HUES48 (cell line): Measurements from ENCODE around the gene CDC34.

Experiments used
- H3K27ac ChIP-seq: one replicate; pipeline ENCODE4 v1.7.0; 2013; ENCODE audit warnings: low read depth, low read length, inconsistent platforms
- H3K27me3 ChIP-seq: 2 replicates; pipeline ENCODE4 v1.6.1; 2013; ENCODE audit warnings: mild to moderate bottlenecking, low read length; ENCODE audit not compliant: control insufficient read depth, insufficient read depth
- H3K36me3 ChIP-seq: 2 replicates; pipeline ENCODE4 v1.6.1; 2013; ENCODE audit warnings: low read length; ENCODE audit not compliant: control insufficient read depth, insufficient read depth
- H3K4me1 ChIP-seq: 2 replicates; pipeline ENCODE4 v1.6.1; 2013; ENCODE audit warnings: mild to moderate bottlenecking, low read length; ENCODE audit not compliant: control insufficient read depth, insufficient read depth
- H3K4me3 ChIP-seq: 2 replicates; pipeline ENCODE4 v1.5.1; 2013; ENCODE audit warnings: mild to moderate bottlenecking, low read depth, low read length
- H3K9ac ChIP-seq: 2 replicates; pipeline ENCODE4 v1.6.1; 2013; ENCODE audit warnings: mild to moderate bottlenecking, low read depth, low read length, moderate library complexity
- H3K9me3 ChIP-seq: 2 replicates; pipeline ENCODE4 v1.6.1; 2013; ENCODE audit warnings: low read length; ENCODE audit not compliant: control insufficient read depth, insufficient read depth

The CDC34 gene, protein sequence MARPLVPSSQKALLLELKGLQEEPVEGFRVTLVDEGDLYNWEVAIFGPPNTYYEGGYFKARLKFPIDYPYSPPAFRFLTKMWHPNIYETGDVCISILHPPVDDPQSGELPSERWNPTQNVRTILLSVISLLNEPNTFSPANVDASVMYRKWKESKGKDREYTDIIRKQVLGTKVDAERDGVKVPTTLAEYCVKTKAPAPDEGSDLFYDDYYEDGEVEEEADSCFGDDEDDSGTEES

DNA sequence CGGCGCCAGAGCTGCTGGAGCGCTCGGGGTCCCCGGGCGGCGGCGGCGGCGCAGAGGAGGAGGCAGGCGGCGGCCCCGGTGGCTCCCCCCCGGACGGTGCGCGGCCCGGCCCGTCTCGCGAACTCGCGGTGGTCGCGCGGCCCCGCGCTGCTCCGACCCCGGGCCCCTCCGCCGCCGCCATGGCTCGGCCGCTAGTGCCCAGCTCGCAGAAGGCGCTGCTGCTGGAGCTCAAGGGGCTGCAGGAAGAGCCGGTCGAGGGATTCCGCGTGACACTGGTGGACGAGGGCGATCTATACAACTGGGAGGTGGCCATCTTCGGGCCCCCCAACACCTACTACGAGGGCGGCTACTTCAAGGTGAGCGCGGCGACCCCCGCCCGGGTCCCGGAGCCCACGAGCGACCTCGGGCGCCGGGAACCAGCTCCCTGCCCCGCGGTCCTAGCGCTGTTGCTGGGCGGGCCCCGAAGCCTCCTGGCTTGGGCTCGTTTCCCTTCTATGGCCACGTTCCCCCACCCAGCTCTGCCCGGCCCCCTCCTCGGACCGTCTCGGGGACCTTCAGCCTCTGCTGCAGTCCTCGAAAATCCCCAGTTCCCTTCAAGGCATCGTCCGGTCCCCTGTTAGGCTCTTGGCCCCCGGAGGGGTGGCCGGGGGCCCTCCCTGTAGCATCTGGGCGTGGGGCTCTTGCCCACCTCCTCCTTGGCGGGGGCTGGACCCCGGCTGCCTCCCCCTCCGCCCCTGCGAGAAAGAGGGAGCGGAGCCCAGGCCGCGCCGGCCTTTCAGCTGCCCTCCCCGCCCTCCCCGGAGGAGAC lies at the start of gene CDC34:
Gene CDC34, plus strand, starts transcription at position 8 of the 808 bp plus-strand sequence. Its CDS starts 172 bp downstream, at position 180.
- H3K27ac ChIP-seq: peak within 1 kb of the TSS; percentile 91
- H3K9me3 ChIP-seq: no peaks in the 10 kb centered on the region
- no peaks in the 10 kb centered on the region for H3K27me3 ChIP-seq
- H3K4me1 ChIP-seq: peaks cover 10% of the 10 kb centered on the region; the same call in 1 of the 2 replicates
- peaks cover 22% of the 10 kb centered on the region for H3K36me3 ChIP-seq
- peak within 1 kb of the TSS; percentile 56 for H3K9ac ChIP-seq
- peak within 1 kb of the TSS; percentile 95 for H3K4me3 ChIP-seq

DNA sequence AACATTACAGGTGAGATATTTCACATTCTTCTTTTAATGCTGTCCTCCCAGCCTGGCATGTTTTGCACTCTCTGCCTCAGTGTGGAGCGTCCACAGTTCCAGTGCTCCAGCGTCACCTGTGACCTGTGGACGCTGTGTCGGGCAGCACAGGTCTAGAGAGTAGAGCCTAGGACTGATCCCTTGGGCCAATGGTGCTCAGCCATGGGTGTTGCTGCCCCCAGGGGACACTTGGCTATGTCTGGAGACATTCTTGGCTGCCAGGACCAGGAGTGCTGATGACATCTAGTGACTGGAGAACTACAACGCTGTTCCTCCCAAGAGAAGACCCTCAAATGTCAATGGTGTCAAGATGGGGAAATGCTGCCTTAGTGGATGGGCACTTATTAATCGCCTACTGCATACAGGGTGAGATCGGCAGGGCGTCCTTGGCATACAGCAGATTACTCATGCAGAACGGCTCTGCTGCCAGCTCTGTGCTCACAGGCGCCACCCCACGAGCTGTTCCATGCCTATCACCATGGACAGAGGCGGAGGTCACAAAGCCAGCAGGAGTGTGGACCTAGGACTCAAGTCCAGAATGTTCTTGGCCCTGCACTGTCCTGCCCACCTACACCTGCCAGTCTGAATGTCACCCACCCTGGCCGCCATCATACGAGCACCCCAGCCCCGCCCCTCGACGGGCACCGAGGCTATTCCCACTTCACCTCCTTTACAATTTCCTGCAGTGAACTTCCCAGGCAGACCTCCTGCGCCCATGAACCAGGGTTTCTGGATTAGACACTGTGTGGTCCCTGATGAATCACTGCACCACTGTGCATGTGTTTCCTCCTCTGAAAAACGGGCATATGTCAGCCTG lies 49.1 kb upstream of the CDC34 start:
- Histone ChIP-seq H3K9ac (no peak overlapping the region), H3K9me3 (no peaks in the 10 kb centered on the region), H3K36me3 (no peaks in the 10 kb centered on the region), H3K4me1 (peaks cover 9% of the 10 kb centered on the region; the same call in 1 of the 2 replicates), H3K27ac (no peak overlapping the region), H3K27me3 (no peaks in the 10 kb centered on the region; the same call in 1 of the 2 replicates), H3K4me3 (no peak overlapping the region)

DNA sequence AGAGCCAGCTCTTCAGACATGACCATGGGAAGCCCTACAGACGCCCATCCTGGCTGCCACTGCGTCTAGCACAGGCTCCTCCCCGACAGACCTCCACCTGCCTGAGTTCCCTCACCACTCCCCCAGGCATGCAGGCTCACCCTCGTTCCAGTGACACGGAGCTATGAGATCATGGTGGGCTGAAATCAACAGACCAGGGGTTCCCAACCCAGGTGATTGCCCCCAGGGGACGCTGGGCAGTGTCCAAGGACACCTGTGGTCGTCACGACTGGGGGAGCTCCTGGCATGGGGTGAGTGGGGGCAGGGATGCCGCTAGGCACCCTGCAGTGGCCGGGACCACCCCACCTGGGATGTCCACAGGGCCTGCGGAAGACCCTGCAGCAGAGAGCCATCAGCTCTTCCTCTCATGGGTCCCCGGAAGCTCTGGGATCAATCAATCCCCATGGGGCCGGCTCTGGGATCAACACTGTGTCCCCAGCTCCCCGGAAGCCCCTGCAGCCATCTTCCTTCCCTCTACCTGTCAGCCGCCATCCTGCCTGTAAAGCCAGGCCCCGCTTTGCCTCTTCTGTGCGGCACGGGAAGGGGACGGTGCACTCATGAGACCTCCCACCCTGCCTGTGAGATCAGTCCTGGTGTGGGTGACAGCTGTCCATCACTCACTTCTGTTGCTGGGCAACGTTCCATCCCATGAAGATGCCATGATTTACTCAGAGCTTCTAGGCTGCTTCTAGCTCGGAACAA lies 48.1 kb upstream of the CDC34 start:
- no peak overlapping the region for H3K27ac ChIP-seq
- no peaks in the 10 kb centered on the region for H3K36me3 ChIP-seq
- peaks cover 9% of the 10 kb centered on the region; the same call in 1 of the 2 replicates for H3K4me1 ChIP-seq
- no peaks in the 10 kb centered on the region; the same call in 1 of the 2 replicates for H3K27me3 ChIP-seq
- no peak overlapping the region for H3K4me3 ChIP-seq
- no peak overlapping the region for H3K9ac ChIP-seq
- H3K9me3 ChIP-seq: no peaks in the 10 kb centered on the region

DNA sequence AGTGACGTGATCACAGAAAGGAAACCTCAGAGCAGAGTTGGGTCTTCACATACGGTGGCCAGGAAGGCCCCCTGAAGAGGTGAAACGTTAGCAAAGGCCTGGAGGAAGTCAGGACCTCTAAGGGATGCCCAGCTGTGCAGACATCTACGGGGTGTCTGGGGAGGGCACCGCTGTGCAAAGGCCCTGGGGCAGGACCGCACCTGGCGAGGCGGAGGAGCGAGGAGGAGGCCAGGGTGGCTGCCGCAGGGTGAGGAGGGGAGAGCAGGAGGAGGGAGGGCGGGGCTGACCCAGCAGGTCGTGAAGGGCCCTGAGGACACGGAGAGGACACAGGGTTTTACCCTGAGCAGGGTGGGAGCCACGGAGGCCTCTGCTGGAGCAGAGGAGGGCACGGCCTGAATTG lies 47.1 kb upstream of the CDC34 start:
- Histone ChIP-seq H3K27ac (no peak overlapping the region), H3K36me3 (no peaks in the 10 kb centered on the region), H3K9me3 (no peaks in the 10 kb centered on the region), H3K4me1 (peaks cover 9% of the 10 kb centered on the region; the same call in 1 of the 2 replicates), H3K9ac (no peak overlapping the region), H3K4me3 (no peak overlapping the region), H3K27me3 (no peaks in the 10 kb centered on the region; the same call in 1 of the 2 replicates)

DNA sequence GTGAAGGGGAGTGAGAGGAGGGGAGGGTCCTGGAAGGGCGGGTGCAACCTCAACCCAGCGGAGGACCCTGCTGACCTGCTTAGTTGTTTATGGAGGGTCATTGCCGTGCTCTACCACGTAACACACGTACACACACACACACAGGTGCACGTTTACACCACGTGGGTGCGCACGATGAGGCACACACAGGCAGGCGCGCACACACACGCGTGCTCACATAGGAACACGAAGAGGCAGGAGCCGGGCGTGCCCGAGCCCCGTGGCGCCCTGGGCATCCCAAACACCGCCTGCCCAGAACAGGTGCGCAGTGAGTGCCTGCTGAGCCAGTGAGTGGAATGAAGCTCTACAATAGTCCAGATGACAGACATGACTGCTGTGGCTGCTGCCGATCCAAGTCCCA lies 46.5 kb upstream of the CDC34 start:
- Histone ChIP-seq H3K9me3 (no peaks in the 10 kb centered on the region), H3K4me1 (peaks cover 9% of the 10 kb centered on the region; the same call in 1 of the 2 replicates), H3K9ac (no peak overlapping the region), H3K27me3 (no peaks in the 10 kb centered on the region; the same call in 1 of the 2 replicates), H3K4me3 (no peak overlapping the region), H3K36me3 (no peaks in the 10 kb centered on the region), H3K27ac (no peak overlapping the region)

DNA sequence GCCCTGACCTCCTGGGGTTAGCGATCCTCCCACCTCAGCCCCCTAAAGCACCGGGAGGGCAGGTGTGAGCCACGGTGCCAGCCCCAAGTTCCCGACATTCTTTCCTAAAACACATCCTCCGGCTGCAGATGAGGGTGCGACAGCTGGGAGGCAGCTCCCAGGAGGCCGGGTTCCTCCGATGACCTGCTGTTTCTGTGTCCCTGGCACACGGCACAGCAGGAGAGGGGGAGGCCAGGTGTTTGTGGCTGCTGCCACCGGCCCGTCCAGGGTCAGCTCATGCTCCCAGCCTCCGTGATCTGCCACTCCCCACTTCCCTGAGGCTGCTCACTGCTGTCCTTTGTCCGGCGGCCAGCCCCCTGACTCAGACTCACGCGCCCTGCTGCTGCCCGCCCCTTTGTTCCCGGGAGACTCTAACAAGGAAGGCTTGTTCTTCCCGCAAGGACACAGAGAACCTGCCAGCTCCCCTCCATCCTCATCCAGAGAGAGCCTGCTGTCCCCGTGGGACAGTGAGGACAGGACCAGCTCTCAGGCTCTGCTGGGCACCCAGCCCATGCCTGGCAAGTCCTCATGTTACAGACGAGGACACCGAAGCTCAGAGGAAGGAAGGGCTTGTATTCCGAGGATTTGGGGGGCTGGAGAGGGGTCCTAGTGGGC lies 45.9 kb upstream of the CDC34 start:
- Histone ChIP-seq H3K9me3 (no peaks in the 10 kb centered on the region), H3K27ac (peak overlapping the region; percentile 21), H3K4me3 (peak overlapping the region; percentile 29; the same call in 1 of the 2 replicates), H3K36me3 (no peaks in the 10 kb centered on the region), H3K4me1 (peaks cover 9% of the 10 kb centered on the region; the same call in 1 of the 2 replicates), H3K9ac (no peak overlapping the region), H3K27me3 (no peaks in the 10 kb centered on the region; the same call in 1 of the 2 replicates)

DNA sequence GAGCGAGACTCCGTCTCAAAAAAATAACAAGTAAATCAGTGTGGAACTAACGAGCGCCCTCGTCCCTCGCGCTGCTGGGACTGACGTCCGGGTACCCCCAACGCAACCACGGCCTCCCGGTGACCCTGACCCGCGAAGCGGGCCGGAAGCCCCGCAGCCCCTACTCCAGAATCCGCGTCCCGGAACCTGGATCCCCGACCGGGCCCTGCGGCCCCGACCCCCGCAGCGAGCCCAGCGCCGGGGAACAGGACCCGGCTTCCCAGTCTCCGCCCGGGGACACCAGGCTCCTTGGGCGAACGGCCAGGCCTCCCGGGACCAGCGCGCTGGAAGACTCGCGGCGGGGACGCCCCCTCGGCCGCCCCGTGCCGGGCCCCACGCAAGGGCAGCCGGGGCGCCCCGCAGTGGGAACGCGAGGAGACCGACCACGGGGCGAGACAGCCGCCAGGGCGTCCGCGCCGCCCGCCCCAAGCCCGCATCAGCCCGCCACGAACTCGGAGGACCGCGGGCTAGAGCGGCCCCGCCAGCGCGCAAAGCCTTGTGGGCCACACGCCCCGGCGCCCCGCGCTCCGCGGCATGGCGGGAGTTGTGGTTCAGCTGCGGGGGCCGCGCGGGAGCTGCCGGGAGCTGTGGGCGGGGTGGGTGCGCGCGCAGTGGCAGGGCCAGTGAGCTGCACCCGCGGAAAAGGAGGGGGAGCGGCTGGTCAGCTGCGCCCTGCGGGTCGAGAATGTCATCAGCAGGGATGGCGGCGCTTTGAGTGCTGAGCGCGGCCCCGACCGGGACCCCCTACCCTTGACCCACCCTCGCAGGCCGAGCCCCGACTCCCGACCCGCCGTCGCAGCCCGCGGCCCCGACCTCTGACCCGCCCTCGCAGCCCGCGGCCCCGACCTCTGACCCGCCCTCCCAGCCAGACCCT lies 42.8 kb upstream of the CDC34 start:
- Histone ChIP-seq H3K27me3 (no peaks in the 10 kb centered on the region; the same call in 1 of the 2 replicates), H3K9ac (peak overlapping the region; percentile 74), H3K4me1 (peaks cover 9% of the 10 kb centered on the region; the same call in 1 of the 2 replicates), H3K27ac (peak overlapping the region; percentile 75), H3K36me3 (no peaks in the 10 kb centered on the region), H3K9me3 (no peaks in the 10 kb centered on the region), H3K4me3 (peak overlapping the region; percentile 88)

DNA sequence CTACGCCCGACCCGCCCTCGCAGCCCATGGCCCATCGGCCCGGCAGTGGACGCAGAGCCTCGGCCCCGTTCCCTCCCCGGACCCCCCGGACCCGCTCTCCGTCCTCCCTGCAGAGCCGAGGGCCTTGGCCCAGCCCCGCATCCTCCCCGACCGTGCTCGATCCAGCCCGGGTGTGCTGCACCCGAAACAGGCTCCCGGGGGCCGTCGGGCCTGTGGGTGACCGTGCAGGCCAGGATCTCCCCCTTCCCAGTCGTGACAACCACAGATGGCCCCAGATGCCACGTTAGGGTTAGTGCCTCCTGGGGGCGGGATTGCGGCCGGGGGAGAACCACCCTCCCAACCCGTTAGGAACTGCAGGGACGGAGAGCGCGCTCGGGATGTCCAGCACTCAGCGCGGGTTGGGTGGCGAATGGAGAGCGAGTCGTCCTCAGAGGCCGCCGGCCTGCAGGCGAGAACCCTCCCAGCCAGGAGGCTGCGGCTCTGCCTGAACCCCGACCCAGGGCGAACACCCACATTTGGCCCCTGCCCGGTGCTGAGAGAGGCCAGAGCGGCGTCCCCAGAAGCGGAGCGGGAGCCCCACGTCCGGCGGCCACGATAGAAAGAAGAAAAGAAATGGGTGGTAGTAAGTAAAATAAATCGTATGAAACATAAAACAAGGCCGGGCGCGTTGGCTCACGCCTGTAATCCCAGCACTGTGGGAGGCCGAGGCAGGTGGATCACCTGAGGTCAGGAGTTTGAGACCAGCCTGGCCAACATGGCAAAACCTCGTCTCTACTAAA lies 42.0 kb upstream of the CDC34 start:
- Histone ChIP-seq H3K27ac (no peak overlapping the region), H3K4me1 (peaks cover 9% of the 10 kb centered on the region; the same call in 1 of the 2 replicates), H3K4me3 (peak overlapping the region; percentile 88), H3K27me3 (no peaks in the 10 kb centered on the region; the same call in 1 of the 2 replicates), H3K36me3 (no peaks in the 10 kb centered on the region), H3K9ac (no peak overlapping the region; the same call in 1 of the 2 replicates), H3K9me3 (no peaks in the 10 kb centered on the region)
